ENCODE data around the gene CCR9.

The CCR9 gene

DNA sequence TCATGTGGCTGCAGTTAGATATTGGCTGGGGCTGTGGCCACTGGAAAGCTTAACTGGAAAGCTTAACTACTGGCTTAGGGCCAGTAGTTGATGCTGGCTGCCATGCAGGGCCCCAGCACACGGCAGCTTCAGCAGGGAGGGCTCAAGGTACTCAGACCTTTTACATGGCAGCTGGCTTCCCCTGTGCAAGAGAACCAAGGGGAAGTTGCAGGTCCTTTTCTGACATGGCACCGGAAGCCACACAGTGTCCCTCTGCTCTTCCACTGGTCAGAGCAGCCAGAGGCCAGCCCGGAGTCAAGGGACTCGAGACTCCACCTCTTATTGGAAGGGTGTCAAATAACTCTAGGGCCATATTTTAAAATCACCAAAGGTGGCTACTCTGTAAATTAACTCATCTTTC is 24.5 kb downstream of the CCR9 start:
- DNase-seq, result no peak

DNA sequence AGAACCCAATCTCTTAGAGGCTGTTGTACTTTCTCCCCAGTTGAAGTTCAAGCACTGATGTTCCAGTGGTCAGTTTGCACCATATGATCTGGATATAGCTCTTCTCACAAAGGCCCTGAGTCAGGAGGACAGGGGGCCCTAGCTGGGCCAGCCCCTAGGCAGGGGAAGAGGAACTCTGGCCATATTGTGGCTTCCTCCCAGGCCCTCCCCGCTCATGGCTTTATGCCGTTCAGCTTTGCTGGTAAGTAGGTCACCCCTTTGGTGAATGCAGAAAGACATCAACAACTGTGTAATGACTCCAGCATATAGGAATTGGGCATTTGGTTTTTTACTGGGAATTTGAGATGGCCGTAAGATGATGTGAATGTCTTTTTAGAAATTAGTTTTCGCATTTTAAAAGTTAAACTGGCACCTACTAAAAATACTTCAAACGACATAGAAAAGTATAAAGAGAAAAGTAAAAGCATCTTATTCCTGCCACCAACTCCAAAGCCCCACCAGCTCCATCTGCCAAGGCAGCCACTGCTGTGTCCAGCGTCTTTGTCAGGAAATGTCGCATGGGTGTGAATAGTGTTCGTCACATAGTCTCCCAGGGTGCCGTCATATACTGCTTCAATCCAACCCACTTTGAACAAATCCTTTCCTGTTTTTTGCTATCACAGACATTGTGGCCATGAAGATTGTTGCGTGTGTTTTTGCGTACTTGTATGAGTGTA is 25.3 kb downstream of the CCR9 start:
- no peak for DNase-seq

DNA sequence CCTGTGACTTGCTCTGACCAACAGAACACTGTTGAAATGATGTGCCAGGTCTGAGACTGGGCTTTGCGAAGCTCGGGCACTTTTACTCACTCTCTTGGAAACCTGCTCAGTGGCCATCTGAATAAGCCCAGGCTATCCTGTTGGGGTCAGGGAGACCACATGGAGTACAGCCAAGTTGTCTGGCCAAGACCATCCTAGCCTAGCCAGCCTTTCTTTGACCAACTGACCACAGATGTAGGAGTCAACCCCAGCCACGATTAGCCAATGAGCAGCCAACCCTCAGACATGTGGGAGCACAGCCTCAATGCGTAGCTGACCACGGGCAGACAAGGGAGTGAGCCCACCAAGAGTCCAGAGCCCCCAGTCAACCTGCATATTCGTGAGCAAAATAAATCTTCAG is 26.1 kb downstream of the CCR9 start:
- DNase-seq, result no peak

DNA sequence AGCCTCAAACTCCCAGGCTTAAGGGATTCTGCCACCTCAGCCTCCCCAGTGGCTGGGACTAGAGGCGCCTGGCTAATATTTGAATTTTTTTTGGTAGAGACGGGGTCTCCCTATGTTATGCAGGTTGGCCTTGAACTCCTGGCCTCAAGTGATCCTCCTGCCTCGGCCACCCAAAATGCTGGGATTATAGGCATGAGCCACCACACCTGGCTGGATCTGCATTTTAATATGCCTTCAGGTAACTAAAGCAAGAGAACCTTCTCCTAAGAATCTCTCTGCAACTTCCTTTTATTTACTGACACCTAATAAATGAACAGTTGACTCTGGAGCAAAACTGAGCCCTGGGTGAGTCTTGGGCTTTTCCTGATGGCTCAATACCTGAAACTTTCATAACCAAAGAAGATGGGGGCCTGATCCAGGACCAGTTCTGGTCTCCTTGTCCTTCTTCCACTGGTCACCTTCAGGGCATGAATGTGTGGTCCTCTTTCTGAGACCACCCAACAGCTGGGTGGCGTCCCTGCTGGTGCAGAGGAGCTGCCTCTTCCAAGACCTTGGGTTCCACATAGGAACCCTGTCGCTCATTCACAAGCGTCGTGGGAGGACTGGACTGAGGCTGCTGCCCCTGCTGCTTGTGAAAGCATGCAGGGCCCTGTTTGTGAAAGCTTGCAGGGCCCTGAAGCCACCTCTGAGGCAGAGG is 28.2 kb downstream of the CCR9 start:
- no peak for DNase-seq

DNA sequence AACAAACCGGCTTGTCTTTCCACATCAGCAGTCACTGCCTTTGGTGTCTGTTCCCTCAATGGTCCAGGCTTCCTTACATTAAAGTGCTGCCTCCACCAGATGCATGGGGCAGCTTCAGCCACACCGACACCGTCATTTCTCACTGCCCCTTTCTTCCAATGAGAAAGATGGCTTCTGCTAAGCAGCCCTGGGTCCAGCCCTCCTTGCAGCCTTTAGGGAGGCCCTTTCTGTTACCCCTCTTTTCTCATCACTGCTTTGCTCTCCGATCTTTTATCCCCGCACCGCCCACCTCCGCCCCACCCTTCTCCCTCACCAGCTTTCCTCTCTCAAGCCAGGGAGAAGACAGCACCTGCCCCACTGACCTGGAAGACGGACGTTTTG is 28.7 kb downstream of the CCR9 start:
- DNase-seq, result no peak

DNA sequence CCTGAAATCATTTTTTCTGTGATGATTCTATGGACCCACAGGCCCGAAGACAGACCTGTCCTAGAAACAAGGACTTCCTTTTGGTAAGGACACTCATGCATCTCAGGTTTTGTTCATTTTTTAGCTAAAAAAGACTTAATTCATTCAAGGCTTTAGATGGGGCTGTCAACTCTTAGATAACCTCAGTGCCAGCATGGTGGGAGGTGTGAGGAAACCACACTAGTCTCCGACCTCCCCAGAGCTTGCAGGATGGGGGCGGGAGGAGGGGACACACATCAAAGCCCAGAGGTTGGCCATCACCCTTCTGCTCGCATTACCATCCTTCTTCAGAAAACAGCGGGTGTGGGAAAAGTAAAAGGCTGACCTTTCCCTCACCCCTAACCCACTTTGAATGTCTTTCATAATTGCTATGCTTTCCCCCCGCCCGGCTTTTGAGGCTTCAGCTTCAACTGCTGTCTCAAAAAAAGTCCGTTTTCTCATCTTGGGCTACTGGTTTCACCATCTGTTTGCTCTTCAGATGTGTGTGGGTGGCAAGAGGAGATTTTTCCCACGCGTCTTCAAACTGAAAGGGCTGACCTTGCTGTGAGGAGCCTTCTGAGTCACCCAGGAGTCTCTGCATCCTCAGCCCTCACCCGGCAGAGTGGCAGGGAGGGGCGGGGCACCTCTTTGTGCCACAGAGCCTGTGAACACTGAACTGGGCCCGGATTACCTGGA is 29.3 kb downstream of the CCR9 start:
- DNase-seq, result peak; percentile 73

DNA sequence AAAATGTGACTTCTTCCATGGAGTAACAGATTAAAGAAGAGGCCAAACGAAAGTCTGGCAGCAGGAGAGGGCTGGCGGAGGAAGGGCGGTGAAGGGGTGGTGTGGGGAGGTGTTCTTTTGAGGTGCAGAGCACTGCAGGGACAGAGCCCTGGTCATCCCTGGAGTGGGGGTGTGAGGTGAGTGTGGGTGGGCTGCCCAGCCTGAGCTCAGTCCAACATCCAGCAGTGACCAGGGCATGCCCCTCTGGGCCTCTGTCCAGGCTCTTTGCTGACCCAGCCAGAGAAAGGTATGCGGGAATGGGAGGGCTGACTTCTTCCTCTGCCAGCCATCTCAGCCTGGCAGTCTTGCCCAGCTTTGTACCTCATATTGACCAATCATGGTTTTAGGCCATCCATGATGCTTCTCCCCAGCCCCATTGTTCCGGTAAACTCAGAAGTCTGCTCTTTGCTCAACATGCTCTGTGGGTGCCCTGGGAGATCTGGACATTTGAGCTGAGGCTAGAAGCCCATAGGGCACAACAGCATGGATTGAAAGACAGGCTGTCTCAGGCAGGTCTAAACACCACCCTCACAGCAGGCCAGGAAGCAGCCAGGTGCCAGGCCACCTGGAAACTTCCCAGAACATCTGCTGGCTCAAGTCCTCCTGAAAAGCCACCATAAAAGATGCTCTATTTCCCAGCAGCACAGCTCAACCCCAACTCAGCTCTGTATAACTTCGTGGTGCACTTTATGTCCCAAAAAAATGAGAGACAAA is 31.0 kb downstream of the CCR9 start:
- DNase-seq, result no peak

DNA sequence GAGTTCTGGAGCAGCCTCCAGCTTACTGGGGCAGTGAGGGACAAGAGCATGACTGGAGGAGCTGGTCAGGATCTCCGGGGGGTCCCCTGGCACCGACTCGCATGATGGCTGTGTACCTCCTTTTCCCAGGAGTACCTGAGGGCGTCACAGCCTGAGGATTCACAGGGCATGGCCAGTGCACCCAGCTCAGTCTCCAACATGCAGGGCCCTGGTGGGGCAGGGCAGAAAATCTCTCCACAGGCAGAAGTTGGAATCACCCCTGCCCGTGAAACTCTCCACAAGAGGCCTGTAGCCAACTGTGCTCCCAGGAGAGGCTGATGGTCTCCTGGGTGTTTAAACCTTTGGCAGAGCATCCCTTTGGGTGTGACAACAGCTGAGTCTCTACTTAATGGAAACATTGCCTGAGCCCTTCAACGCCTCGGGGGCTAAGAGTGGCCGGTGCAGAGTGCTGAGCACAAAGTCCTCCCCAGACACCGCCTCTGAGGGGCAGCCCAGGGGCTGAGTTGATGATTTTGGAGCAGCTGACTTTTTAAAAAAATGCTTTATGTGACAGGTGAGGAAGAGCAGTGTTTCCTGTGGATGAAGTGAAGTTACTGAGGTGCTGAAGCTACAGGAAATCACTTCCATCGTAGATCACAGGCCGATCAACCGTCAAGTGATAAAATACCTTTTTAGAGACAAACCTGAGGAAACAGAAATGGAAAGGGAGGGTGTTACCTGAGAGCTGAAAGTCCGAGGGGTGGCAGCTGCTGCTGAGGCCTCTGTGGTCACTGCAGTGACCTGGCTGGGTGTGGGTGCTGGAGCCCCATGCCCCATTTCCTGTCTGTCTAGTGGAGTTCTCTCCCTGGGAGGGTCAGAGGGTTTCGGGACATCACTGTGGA is 35.1 kb downstream of the CCR9 start:
- no peak for DNase-seq

DNA sequence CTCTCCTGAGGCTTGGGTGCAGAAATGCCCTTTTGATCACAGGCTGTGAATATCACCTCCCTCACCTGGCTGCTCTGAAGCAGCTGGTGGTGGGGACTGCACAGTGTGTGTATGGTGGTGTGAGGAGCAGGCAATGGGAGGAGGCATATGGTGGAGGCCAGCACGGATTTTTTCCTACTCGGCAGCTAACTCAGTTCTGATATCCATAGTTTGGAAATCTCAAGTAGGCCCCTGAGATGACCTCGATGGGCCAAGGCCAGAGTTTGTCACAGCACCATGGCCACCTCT is 35.6 kb downstream of the CCR9 start:
- DNase-seq, result no peak

DNA sequence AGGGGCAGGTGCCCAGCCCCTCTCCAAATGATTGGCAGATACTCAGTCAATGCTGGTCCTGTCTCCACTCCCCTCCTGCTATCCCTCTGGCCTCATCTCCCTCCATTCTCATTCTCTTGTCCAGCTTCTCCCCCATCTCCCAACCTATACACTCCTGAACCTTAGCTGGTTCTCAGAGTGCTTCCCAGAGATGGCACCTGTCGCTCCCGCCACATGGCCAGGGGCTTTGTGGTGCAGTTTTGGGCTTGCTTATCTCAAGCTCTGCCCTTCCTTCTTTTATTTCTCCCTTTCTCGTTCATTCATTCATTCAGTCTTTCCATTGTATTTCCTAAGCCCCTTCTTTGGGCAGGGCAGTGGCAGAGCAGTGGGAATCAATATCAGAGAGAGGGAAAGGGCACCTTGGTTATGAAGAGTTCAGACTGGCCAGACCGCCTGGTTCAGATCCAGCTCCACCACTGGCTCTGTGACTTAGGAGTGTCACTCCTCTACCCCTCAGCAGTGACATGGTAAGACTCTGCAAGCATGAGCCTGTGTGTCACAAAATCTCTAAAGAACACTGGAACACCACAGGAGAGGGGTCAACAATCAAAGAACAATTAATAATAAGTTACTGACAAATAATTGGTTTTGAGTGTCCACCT is 36.7 kb downstream of the CCR9 start:
- no peak for DNase-seq

DNA sequence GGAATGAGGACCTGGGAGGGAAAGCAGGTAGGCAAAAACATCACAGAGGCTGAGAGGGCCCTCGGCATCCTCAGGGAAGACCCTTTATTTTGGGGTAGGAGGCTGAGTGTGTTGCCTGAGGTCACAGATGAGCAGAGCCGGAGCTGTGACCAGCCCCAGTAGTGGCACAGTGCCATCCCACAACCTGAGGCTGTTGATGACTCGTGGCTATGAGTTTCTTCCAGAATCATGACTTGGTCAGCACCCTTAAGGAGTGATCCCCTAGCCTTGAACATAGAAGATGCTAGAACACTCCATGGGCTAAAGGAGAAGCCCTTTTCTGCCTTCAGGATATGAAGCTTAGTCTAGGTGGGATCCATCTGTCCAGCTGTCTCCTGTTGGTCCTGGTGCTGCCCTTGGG is 37.4 kb downstream of the CCR9 start:
- DNase-seq, result no peak

DNA sequence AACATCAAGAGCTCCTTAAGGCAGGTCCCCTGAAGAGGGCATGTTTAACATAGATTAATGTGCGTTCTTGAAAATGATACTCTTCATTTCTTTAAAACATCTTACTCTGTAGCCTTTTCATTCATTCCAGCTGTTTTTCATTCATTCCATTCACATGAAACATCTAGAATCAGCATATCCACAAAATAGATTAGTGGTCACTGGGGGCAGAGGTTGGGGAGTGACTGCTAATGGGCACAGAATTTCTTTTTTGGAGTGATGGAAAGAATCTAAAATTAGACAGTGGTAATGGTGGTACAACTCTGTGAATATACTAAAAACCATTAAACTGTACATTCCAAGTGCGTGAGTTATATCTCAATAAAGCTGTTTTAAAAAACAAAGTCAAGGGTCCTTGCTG is 41.5 kb downstream of the CCR9 start:
- DNase-seq, result no peak

DNA sequence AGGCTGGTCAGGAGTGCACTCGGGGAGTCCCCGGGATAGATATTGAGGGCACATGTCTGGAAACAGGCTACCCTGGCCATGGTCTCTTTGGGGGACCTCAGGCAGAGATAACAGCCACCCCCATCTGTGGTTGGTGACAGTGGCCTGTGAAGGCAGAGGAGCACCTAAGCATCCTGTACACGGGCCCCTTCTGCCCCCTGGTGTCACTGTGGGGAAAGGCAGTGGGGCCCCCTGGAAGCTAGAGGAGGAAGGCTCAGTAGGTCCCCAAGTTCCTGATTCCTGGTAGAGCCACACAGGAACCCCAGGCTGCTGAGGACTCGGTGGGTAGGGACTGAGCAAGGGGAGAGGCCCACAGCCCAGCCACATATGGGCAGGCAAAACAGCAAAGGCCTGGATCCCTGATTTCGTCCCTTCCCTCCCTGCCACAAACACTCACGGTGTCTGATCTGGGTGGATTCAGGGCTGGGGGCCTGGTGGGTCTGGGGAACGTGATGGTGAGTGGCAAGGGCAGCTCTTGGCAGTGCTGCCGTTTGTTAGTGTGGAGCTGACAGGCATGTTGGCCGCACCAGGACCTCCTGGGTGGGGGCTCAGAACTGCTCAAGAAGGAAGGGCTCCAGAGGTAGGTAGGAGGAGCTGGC is 42.8 kb downstream of the CCR9 start:
- peak; percentile 69 for DNase-seq

DNA sequence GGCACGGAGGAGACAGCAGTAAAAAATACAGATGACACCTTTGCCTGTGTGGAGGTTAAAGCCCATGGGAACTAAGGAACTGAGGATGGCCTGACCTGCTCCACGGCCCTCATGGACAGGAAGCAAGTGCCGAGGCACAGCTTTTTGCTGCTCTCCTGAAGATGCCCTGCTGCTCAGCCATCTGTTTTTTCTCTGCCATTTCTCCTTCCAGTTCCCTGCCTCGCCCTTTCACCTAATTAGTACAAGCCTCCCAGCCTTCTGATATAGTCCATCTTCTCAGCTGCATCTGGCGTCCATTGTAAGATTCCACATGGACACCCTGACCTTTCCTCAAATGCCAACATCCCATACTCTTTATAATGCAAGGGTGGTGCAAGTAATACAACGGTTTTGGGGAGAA is 45.2 kb downstream of the CCR9 start:
- no peak for DNase-seq

DNA sequence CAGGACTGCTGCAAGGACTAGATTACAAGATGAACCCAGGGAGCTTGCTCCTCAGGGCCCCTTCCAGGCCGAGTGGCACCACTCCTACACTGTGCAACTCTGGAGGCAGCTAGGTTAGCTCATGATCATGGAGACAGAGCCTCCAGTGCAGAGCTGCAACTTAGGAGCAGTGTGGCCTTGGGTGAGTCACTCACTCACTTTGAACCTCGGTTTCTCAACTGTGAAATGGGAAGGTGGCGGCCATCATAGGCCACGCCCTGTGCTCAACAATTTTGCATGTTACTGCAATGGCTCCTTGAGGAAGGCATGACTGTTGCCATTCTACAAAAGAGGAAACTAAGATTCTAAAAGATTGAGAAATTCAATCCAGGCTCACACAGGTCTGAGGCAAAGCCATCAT is 45.8 kb downstream of the CCR9 start:
- DNase-seq, result no peak

DNA sequence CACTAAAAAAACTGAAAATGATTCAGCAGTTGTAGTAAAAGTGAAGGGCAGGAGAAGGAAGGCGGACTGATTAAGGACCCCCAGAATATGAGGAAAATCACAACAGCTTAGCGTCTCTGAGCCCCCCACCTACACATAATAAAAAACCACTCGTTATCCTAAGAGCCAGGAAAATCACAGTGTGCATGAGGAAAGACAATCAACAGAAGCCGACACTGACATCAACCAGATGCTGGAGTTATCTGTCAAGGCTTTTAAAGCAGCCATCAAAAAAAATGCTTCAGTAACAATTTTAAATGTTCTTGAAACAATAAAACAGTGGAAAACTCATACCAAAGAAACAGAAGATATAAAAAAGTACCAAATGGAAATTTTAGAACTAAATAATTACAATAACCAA is 47.2 kb downstream of the CCR9 start:
- no peak for DNase-seq

DNA sequence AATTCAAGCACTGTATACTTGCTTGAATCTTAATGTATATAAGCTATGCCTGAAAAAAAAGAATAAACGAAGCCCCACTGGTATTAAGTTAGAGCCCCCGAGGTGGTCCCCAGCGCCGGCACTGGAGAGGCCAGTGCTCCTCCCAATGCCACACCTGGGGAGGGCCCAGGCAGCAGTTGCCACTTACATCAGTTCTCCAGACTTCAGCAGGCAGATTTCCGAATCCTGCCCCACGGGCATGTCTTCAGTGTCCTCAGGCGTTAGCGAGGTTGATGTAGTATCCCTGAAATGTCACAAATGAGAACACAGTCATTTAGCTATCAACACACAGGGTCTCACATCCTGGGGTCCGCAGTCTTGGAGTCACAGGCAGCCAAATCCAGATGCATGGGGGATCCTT is 49.9 kb downstream of the CCR9 start:
- DNase-seq, result no peak

DNA sequence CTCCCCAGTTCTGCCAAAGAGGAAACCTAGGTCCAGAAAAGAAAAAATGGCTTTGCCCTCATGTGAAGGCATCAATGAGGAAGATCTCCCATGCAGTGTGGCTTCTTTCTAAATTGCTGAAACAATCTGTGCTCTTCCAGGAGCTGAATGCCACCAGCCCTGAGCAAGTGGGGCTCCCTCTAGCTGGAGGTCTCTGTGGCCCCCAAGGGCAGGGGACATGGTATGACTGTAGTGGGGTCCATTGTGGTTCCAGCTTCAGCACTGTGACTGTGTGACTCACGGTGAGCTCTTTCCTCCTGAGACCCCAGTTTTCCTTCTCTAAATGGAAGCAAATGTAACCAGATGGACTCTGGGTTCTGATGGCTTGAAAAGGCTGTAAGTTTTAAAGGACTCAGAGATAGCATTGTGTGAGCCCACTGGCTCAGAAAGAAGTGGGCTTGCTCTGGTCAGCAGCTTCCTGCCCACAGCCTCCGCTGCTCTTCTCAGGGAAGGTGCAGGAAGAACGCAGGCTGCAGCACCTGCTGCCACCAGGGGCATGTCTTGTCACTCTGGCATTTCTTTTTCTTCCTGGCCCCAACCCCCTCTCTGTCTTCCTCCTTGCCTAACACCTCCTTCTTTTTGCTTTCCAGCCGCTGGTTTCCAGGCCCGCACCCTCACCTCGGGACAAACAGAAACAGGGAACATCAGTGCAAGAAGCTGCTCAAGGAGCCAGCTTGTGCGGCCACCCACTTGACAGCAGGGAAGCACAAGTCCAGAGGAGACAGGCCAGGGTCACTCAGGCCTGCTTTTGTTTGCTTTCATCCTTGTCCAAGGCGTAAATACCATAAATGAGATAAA is 51.1 kb downstream of the CCR9 start:
- DNase-seq, result no peak

DNA sequence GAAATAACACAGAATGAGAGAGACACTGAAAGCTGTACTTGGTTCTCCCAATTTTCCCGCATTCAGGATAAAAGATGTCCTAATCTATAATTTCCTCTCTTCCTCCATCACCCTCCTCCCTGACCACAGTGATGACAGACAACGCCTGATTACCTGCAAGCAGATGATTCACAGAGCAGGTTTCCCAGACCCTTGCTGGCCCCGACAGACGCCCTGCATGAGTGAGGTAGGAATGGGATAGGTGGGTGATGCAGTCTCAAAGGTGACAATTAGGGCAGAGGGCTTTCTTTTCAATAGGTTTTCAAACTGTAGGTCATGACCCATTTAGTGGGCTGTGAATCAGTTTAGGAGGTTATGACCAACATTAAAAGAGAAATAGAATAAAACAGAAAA is 51.7 kb downstream of the CCR9 start:
- no peak for DNase-seq

DNA sequence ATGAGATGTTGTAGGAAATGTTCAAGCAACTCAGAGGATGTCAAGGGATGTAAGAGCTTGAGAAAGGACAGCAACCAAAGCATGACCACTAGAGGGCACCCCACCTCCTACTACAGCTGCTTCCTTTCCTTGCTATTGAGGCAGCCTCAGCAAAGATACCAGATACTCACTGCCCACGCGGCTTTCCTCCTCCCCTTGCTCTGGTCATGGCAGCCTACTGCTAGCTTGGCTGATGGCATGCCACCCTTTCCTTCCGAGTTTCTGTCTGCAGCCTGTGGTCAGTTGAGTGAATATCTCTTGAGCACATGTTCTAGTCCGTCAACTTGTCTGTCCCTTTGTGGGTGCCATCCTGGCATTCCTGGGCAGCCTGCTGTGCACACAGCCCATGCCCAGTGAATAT is 52.5 kb downstream of the CCR9 start:
- DNase-seq, result peak; percentile 83

DNA sequence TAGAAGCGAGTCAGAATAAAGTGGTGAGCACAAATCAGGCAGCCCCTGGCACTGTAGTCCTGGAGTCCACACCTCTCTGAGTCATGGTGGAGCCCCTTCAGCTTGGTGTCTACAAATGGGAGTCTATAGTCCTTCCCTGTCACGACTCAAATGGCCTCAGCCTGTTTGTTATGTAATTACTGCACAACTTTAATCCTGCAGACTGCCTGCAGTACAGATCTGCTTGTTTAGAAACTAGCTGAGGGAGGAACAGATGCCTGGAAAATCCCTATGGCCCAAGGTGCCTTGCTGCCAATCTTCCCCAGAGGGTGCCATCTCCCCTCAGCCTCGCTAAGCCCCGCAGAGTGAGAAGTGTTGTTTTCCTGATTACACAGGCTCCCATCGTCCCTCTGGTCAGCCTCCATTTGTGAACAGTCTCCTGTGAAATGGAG is 53.0 kb downstream of the CCR9 start:
- no peak for DNase-seq

All from activated naive CD4-positive, alpha-beta T cell treated with anti-CD3 and anti-CD28 coated beads, Interleukin-2, amount 50 U/mL, for 16 hours (primary cell).